Measurements from ENCODE around the gene RHBDD3.

The RHBDD3 gene

DNA sequence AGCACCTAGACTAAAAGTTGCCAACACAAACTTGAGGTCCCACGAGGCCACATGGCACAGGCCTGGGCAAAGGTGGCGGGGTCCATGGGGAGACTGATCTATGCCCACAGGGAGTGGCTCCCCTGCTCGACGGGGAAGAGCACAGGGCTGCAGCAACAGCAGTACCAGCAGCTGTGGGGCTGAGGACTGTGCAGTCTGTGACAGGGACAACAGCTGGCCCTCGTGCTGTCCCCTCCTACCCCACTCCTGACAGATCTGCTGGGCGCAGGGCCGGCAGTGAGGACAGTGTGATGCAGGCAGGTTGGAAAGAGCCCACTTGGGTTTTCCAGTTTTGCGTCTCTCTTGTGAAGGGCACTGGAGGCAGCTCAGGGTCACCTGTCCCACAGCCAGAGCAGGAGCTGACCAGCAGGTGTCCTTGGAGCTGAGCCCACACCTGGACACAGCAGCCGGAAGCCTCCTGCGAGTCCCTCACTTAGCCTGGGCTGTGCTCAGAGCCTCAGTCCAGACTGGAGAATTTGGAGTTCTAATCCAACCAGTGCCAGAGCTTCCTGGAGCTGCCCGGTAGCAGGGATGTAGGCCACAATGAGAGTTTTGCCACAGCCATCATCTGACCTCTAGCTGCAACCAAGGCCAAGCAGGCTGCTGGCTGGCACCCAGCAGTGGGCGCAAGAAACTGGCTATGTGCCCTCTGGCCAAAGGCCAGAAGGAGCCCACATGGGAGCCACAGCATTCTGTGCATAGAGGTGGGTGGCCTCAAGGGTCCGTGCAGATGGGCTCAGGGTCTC lies 35.1 kb upstream of the RHBDD3 start:
- no peak for DNase-seq (ENCODE audit: low read depth)
- TF ChIP-seq, protein P1, sequence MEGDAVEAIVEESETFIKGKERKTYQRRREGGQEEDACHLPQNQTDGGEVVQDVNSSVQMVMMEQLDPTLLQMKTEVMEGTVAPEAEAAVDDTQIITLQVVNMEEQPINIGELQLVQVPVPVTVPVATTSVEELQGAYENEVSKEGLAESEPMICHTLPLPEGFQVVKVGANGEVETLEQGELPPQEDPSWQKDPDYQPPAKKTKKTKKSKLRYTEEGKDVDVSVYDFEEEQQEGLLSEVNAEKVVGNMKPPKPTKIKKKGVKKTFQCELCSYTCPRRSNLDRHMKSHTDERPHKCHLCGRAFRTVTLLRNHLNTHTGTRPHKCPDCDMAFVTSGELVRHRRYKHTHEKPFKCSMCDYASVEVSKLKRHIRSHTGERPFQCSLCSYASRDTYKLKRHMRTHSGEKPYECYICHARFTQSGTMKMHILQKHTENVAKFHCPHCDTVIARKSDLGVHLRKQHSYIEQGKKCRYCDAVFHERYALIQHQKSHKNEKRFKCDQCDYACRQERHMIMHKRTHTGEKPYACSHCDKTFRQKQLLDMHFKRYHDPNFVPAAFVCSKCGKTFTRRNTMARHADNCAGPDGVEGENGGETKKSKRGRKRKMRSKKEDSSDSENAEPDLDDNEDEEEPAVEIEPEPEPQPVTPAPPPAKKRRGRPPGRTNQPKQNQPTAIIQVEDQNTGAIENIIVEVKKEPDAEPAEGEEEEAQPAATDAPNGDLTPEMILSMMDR (conservative IDR thresholded peaks at IDR 0.05; ENCODE audit: low read depth, low read length) = no peak
- no peak overlapping the region for H3K4me3 ChIP-seq (ENCODE audit: low read depth, low read length)

DNA sequence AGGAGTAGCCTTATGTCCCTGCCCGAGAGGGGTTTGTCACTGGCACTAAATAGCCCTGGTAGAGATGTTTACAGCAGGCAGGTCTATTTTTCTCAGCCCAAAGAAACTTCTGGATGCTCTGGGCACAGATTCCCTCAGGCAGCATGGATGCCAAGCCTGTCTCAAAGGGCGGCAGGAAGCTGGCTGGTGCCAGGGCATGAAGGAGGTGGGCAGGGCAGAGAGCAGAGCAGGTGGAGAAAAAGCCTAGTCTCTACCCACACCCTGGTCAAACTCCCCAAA lies 34.6 kb upstream of the RHBDD3 start:
- TF ChIP-seq, protein P1 (conservative IDR thresholded peaks at IDR 0.05; ENCODE audit: low read depth, low read length) = no peak
- no peak for DNase-seq (ENCODE audit: low read depth)

DNA sequence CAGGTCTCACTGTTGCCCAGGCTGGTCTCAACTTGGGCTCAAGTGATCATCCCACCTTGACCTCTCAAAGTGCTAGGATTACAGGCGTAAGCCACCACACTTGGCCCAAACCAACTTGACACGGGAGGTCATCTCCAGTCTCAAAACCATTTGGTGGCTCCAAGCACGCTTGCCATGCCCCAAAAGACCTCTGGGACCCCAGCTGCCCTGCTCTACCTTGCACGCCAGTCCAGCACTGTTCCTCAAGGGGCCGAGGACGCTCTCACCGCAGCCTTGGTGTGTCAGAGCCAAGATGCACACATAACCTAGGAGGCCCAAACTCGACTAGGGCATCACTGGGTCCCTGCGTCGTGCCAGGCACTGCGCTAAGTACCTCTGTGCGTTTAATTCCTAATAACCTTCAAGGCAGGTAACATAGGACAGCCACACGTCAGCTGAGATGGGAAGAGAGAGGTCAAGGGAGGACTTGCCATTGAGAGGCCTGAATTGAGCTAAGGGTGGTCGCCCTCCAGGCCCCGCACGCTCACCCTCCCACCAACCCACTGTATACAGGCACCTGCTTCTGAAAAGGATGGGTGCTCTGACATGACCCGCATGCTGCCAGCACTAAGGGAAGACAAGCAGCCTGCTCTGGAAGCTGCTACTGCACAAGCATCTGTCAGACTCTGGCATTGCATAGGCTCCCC lies 34.1 kb upstream of the RHBDD3 start:
- H3K4me3 ChIP-seq (ENCODE audit: low read depth, low read length) = no peak overlapping the region
- no peak for DNase-seq (ENCODE audit: low read depth)
- TF ChIP-seq, protein P1 (conservative IDR thresholded peaks at IDR 0.05; ENCODE audit: low read depth, low read length) = no peak

More for the DNA sequence above, 34.6 kb upstream of the RHBDD3 start:
- no peak overlapping the region for H3K4me3 ChIP-seq (ENCODE audit: low read depth, low read length)

DNA sequence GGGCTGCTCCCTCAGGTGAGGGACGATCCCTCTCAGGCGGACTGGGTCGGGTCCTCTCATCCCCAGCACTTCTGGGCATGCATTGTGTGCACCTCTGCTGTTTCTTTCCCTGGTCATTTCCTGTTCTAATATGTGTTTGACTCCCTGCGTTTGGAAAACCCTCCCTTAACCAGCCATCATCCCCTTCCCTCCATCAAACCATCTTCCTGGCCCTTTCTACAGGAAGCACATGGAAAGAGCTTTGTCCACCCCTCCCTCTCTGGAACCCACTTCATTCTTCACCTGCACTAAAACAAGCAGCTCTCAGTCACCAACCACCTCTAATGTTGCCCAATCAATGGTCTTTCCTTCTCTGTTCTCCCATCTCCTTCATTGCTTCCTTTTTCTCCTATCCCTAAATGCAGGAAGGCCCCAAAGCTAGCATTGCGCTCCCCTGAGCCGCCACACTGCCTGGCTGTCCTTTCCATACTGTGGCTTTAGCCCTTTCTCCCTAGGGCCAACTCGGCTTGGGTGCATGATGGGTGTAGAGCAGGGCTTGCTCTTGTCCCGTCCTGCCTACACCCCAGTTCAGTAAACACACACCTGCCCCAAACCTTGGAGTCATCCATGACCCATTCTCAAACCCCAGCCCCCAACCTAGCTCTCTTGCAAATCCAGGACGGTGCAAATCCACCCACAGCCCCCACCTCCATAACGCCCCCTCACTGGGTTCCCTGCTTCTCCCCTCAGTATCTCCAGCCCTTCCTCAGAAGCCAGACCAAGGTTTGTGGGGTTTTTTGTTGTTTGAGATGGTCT lies 33.2 kb upstream of the RHBDD3 start:
- TF ChIP-seq, protein P1 (conservative IDR thresholded peaks at IDR 0.05; ENCODE audit: low read depth, low read length) = no peak
- H3K4me3 ChIP-seq (ENCODE audit: low read depth, low read length) = no peak overlapping the region
- no peak for DNase-seq (ENCODE audit: low read depth)

DNA sequence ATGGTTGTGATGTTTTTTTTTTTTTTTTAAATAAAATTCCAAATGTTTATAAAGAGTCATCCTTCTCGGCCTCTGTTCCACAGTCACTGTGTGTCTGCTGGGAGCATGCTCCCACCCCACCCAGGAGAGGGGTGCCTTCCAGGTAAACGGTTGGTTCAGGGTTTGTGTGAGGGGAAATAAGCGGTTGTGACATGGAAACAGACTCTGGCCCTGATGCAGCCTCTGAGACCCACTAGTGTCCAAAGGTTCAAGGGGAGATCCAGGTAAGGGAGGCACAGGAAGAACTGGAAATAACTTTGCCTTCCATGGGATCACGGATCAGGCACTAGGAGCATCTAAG lies 32.7 kb upstream of the RHBDD3 start:
- no peak for DNase-seq (ENCODE audit: low read depth)
- TF ChIP-seq, protein P1 (conservative IDR thresholded peaks at IDR 0.05; ENCODE audit: low read depth, low read length) = no peak
- H3K4me3 ChIP-seq (ENCODE audit: low read depth, low read length) = no peak overlapping the region

DNA sequence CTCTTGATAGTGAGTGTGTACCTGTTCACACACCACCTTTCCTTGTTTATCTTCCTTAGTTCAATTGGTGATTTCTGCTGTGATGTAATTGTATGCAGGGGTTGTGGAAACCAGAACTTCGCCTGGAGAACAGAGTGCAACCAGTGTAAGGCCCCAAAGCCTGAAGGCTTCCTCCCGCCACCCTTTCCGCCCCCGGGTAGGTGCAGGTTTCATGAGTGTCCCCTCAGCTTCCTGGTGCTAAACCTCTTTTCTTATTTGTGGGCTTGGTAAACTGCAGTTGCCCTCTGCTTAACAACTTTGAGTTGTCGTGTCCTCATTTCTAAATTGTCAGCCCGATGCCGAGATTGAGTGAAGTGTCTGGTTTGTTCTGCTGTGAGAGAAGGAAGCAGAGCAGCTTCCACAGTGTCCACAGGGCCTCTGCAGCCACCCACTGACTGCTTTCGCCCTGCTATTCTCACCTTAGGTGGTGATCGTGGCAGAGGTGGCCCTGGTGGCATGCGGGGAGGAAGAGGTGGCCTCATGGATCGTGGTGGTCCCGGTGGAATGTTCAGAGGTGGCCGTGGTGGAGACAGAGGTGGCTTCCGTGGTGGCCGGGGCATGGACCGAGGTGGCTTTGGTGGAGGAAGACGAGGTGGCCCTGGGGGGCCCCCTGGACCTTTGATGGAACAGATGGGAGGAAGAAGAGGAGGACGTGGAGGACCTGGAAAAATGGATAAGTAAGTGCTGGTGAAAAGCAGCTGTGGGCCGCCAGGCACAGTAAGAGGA lies 31.5 kb upstream of the RHBDD3 start:
- DNase-seq (ENCODE audit: low read depth) = no peak
- TF ChIP-seq, protein P1 (conservative IDR thresholded peaks at IDR 0.05; ENCODE audit: low read depth, low read length) = no peak
- H3K4me3 ChIP-seq (ENCODE audit: low read depth, low read length) = no peak overlapping the region

All from choroid plexus epithelial cell (primary cell).